ENCODE results near the gene ASF1B.

ASF1B gene

GRCh38 chr19:14127929-14128509 lies 8.4 kb downstream of the ASF1B start:
- Histone ChIP-seq H3K36me3 (ENCODE audit: insufficient read depth, low read length) (no peaks in the 10 kb centered on the region), H2AFZ (ENCODE audit: low read length, unreplicated experiment) (no peak overlapping the region), H3K4me3 (ENCODE audit: low read depth, low read length) (no peak overlapping the region), H3K27ac (ENCODE audit: low read depth, low read length) (no peak overlapping the region), H3K4me1 (ENCODE audit: control insufficient read depth, insufficient read depth, low read length, unreplicated experiment) (no peaks in the 10 kb centered on the region), H3K27me3 (ENCODE audit: insufficient read depth, low read length) (no peaks in the 10 kb centered on the region), H3K79me2 (ENCODE audit: control insufficient read depth, insufficient read depth, low read length, unreplicated experiment) (no peaks in the 10 kb centered on the region)

- no peak overlapping the region for H3K4me3 ChIP-seq (ENCODE audit: low read depth, low read length)
- no peaks in the 10 kb centered on the region for H3K27me3 ChIP-seq (ENCODE audit: insufficient read depth, low read length)
- no peaks in the 10 kb centered on the region for H3K4me1 ChIP-seq (ENCODE audit: control insufficient read depth, insufficient read depth, low read length, unreplicated experiment)
- H3K79me2 ChIP-seq (ENCODE audit: control insufficient read depth, insufficient read depth, low read length, unreplicated experiment) = no peaks in the 10 kb centered on the region
- H3K27ac ChIP-seq (ENCODE audit: low read depth, low read length) = no peak overlapping the region
- no peak overlapping the region for H2AFZ ChIP-seq (ENCODE audit: low read length, unreplicated experiment)
- H3K36me3 ChIP-seq (ENCODE audit: insufficient read depth, low read length) = no peaks in the 10 kb centered on the region
Observed at GRCh38 chr19:14127176-14127575, 9.2 kb downstream of the ASF1B start.

GRCh38 chr19:14122924-14123323 lies 13.5 kb downstream of the ASF1B start:
- Histone ChIP-seq H3K27me3 (ENCODE audit: insufficient read depth, low read length) (no peaks in the 10 kb centered on the region), H3K36me3 (ENCODE audit: insufficient read depth, low read length) (no peaks in the 10 kb centered on the region), H3K79me2 (ENCODE audit: control insufficient read depth, insufficient read depth, low read length, unreplicated experiment) (no peaks in the 10 kb centered on the region), H2AFZ (ENCODE audit: low read length, unreplicated experiment) (no peak overlapping the region), H3K27ac (ENCODE audit: low read depth, low read length) (no peak overlapping the region), H3K4me1 (ENCODE audit: control insufficient read depth, insufficient read depth, low read length, unreplicated experiment) (peaks cover 12% of the 10 kb centered on the region), H3K4me3 (ENCODE audit: low read depth, low read length) (no peak overlapping the region)

GRCh38 chr19:14120497-14120780 lies 15.9 kb downstream of the ASF1B start:
- H2AFZ ChIP-seq (ENCODE audit: low read length, unreplicated experiment) = no peak overlapping the region
- no peak overlapping the region for H3K27ac ChIP-seq (ENCODE audit: low read depth, low read length)
- H3K4me3 ChIP-seq (ENCODE audit: low read depth, low read length) = no peak overlapping the region

GRCh38 chr19:14119644-14120496 lies 16.5 kb downstream of the ASF1B start:
- Histone ChIP-seq H3K27me3 (ENCODE audit: insufficient read depth, low read length) (no peaks in the 10 kb centered on the region), H2AFZ (ENCODE audit: low read length, unreplicated experiment) (no peak overlapping the region), H3K27ac (ENCODE audit: low read depth, low read length) (peak overlapping the region; percentile 89; the same call in 1 of the 2 replicates), H3K4me3 (ENCODE audit: low read depth, low read length) (no peak overlapping the region), H3K36me3 (ENCODE audit: insufficient read depth, low read length) (no peaks in the 10 kb centered on the region), H3K79me2 (ENCODE audit: control insufficient read depth, insufficient read depth, low read length, unreplicated experiment) (peaks cover 25% of the 10 kb centered on the region), H3K4me1 (ENCODE audit: control insufficient read depth, insufficient read depth, low read length, unreplicated experiment) (peaks cover 17% of the 10 kb centered on the region)

More at GRCh38 chr19:14120497-14120780, 15.9 kb downstream of the ASF1B start:
- Histone ChIP-seq H3K36me3 (ENCODE audit: insufficient read depth, low read length) (no peaks in the 10 kb centered on the region), H3K4me1 (ENCODE audit: control insufficient read depth, insufficient read depth, low read length, unreplicated experiment) (peaks cover 17% of the 10 kb centered on the region), H3K27me3 (ENCODE audit: insufficient read depth, low read length) (no peaks in the 10 kb centered on the region), H3K79me2 (ENCODE audit: control insufficient read depth, insufficient read depth, low read length, unreplicated experiment) (peaks cover 20% of the 10 kb centered on the region)

GRCh38 chr19:14119146-14119545 lies 17.2 kb downstream of the ASF1B start:
- Histone ChIP-seq H2AFZ (ENCODE audit: low read length, unreplicated experiment) (no peak overlapping the region), H3K36me3 (ENCODE audit: insufficient read depth, low read length) (no peaks in the 10 kb centered on the region), H3K4me3 (ENCODE audit: low read depth, low read length) (peak overlapping the region; percentile 68), H3K79me2 (ENCODE audit: control insufficient read depth, insufficient read depth, low read length, unreplicated experiment) (peaks cover 31% of the 10 kb centered on the region), H3K4me1 (ENCODE audit: control insufficient read depth, insufficient read depth, low read length, unreplicated experiment) (peaks cover 17% of the 10 kb centered on the region), H3K27me3 (ENCODE audit: insufficient read depth, low read length) (no peaks in the 10 kb centered on the region), H3K27ac (ENCODE audit: low read depth, low read length) (peak overlapping the region; percentile 89)

- Histone ChIP-seq H3K79me2 (ENCODE audit: control insufficient read depth, insufficient read depth, low read length, unreplicated experiment) (peaks cover 39% of the 10 kb centered on the region), H3K27me3 (ENCODE audit: insufficient read depth, low read length) (no peaks in the 10 kb centered on the region), H2AFZ (ENCODE audit: low read length, unreplicated experiment) (peak overlapping the region; percentile 4), H3K27ac (ENCODE audit: low read depth, low read length) (peak overlapping the region; percentile 89), H3K4me1 (ENCODE audit: control insufficient read depth, insufficient read depth, low read length, unreplicated experiment) (peaks cover 23% of the 10 kb centered on the region), H3K36me3 (ENCODE audit: insufficient read depth, low read length) (no peaks in the 10 kb centered on the region), H3K4me3 (ENCODE audit: low read depth, low read length) (peak overlapping the region; percentile 68)
Observed at GRCh38 chr19:14118165-14119051, 18.0 kb downstream of the ASF1B start.

- Histone ChIP-seq H3K4me3 (ENCODE audit: low read depth, low read length) (peak within 1 kb of the TSS; percentile 96), H3K36me3 (ENCODE audit: insufficient read depth, low read length) (no peaks in the 10 kb centered on the region), H3K4me1 (ENCODE audit: control insufficient read depth, insufficient read depth, low read length, unreplicated experiment) (peaks cover 30% of the 10 kb centered on the region), H3K79me2 (ENCODE audit: control insufficient read depth, insufficient read depth, low read length, unreplicated experiment) (peaks cover 45% of the 10 kb centered on the region), H2AFZ (ENCODE audit: low read length, unreplicated experiment) (peak within 1 kb of the TSS; percentile 4), H3K27ac (ENCODE audit: low read depth, low read length) (peak within 1 kb of the TSS; percentile 89), H3K27me3 (ENCODE audit: insufficient read depth, low read length) (no peaks in the 10 kb centered on the region)
Observed at GRCh38 chr19:14117668-14118164, 18.7 kb downstream of the ASF1B start, which contains the start of gene PRKACA. PRKACA (minus strand) TSS chr19:14117762; CDS start chr19:14117547, 215 bp downstream.

- no peaks in the 10 kb centered on the region for H3K36me3 ChIP-seq (ENCODE audit: insufficient read depth, low read length)
- no peak overlapping the region for H2AFZ ChIP-seq (ENCODE audit: low read length, unreplicated experiment)
- peak overlapping the region; percentile 48; the same call in 1 of the 2 replicates for H3K27ac ChIP-seq (ENCODE audit: low read depth, low read length)
- peak overlapping the region; percentile 96 for H3K4me3 ChIP-seq (ENCODE audit: low read depth, low read length)
- H3K27me3 ChIP-seq (ENCODE audit: insufficient read depth, low read length) = no peaks in the 10 kb centered on the region
- H3K79me2 ChIP-seq (ENCODE audit: control insufficient read depth, insufficient read depth, low read length, unreplicated experiment) = peaks cover 50% of the 10 kb centered on the region
- H3K4me1 ChIP-seq (ENCODE audit: control insufficient read depth, insufficient read depth, low read length, unreplicated experiment) = peaks cover 36% of the 10 kb centered on the region
Observed at GRCh38 chr19:14116918-14117578, 19.3 kb downstream of the ASF1B start.

GRCh38 chr19:14116525-14116917 lies 19.9 kb downstream of the ASF1B start:
- Histone ChIP-seq H3K27me3 (ENCODE audit: insufficient read depth, low read length) (no peaks in the 10 kb centered on the region), H3K36me3 (ENCODE audit: insufficient read depth, low read length) (no peaks in the 10 kb centered on the region), H3K4me1 (ENCODE audit: control insufficient read depth, insufficient read depth, low read length, unreplicated experiment) (peaks cover 38% of the 10 kb centered on the region), H2AFZ (ENCODE audit: low read length, unreplicated experiment) (no peak overlapping the region), H3K4me3 (ENCODE audit: low read depth, low read length) (peak overlapping the region; percentile 96), H3K79me2 (ENCODE audit: control insufficient read depth, insufficient read depth, low read length, unreplicated experiment) (peaks cover 55% of the 10 kb centered on the region), H3K27ac (ENCODE audit: low read depth, low read length) (peak overlapping the region; percentile 48; the same call in 1 of the 2 replicates)

Measured in ACC112 (cell line).